ENCODE data around the gene CLTA.

DNA sequence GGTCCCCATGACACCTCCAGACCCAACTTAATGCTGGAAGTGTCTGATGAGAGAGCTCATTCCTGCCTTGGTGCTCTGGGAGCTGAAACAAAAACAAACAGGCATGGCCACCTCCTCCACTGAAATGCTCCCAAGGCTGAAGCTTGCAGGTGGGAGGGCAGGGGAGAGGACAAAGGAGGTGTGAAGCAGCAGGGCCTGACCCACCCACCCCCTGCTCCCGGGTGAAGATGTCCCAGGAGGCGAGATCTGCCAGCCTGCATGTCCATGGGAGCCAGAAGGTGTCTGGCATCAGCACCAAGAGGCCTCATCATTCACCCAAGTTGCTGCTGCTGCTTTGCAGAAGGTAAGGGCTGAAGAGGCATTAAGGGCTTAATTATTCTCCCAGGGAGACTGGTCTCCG lies 25.7 kb upstream of the CLTA start:
- TF ChIP-seq, protein P1, sequence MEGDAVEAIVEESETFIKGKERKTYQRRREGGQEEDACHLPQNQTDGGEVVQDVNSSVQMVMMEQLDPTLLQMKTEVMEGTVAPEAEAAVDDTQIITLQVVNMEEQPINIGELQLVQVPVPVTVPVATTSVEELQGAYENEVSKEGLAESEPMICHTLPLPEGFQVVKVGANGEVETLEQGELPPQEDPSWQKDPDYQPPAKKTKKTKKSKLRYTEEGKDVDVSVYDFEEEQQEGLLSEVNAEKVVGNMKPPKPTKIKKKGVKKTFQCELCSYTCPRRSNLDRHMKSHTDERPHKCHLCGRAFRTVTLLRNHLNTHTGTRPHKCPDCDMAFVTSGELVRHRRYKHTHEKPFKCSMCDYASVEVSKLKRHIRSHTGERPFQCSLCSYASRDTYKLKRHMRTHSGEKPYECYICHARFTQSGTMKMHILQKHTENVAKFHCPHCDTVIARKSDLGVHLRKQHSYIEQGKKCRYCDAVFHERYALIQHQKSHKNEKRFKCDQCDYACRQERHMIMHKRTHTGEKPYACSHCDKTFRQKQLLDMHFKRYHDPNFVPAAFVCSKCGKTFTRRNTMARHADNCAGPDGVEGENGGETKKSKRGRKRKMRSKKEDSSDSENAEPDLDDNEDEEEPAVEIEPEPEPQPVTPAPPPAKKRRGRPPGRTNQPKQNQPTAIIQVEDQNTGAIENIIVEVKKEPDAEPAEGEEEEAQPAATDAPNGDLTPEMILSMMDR (IDR thresholded peaks at IDR 0.05) = no peak
- no peak for TF ChIP-seq POLR2A (IDR thresholded peaks at IDR 0.05)
- TF ChIP-seq POLR2AphosphoS5 (IDR thresholded peaks at IDR 0.05; ENCODE audit: insufficient read depth in 1 of 2, low read depth in 1 of 2) = no peak
